Tibial nerve (tissue), 4 donors: ENCODE results near the gene GULP1. TPM values are rescaled to one million over a fixed set of nuclear protein-coding genes. Genes with fewer than 3 reads are reported as not detected.
"Not testable (repeated sequence)": the region's sequence is repeated elsewhere in the genome, so short reads cannot be mapped to it uniquely, and the experiment has no call there.

Source experiments
- DNase-seq, 2 donors: peaks; one replicate each; pipeline ENCODE4 v3.0.0-alpha.2; 2019; ENCODE audit warnings: low spot score in 2 of 2
- H3K27ac ChIP-seq, 4 donors: fragments of 200-600 bp; sonication (generic) in 3 of 4; one replicate each; pipeline ENCODE4 v1.5.1; 2017 to 2019; ENCODE audit warnings: mild to moderate bottlenecking in 1 of 4
- H3K27me3 ChIP-seq, 2 donors: fragments of 200-600 bp; sonication (generic) in 1 of 2; one replicate each; pipeline versions ENCODE4 v1.5.1 to v1.6.0; 2017 to 2019
- H3K36me3 ChIP-seq, 3 donors: fragments of 200-600 bp; sonication (generic); one replicate each; pipeline ENCODE4 v1.5.1; 2018 to 2019
- H3K4me1 ChIP-seq, 4 donors: fragments of 200-600 bp; sonication (generic) in 3 of 4; one replicate each; pipeline ENCODE4 v1.5.1; 2017 to 2019
- H3K4me3 ChIP-seq, 4 donors: fragments of 200-600 bp; sonication (generic) in 3 of 4; one replicate each; pipeline ENCODE4 v1.5.1; 2017 to 2019; ENCODE audit warnings: mild to moderate bottlenecking in 1 of 4, moderate library complexity in 1 of 4
- H3K9me3 ChIP-seq, 4 donors: fragments of 200-600 bp; sonication (generic) in 3 of 4; one replicate each; pipeline ENCODE4 v1.5.1; 2017 to 2019
- EP300 ChIP-seq, 2 donors: sonication (generic); formaldehyde crosslinking; IDR thresholded peaks; one replicate each; pipeline ENCODE4 v1.6.1; 2017; ENCODE audit warnings: antibody characterized with exemption in 2 of 2, mild to moderate bottlenecking in 1 of 2
- POLR2A ChIP-seq, 2 donors: fragments of 450-650 bp; IDR thresholded peaks; one replicate each; pipeline ENCODE4 v1.6.1; 2017; ENCODE audit warnings: antibody characterized with exemption in 2 of 2, mild to moderate bottlenecking in 2 of 2, moderate library complexity in 2 of 2
- WGBS, 2 donors: methylation state at CpG; one replicate each; pipeline ENCODE4 v1.1.5; 2018; 5-methylcytosine and 5-hydroxymethylcytosine counted together
- total RNA-seq, 4 donors: library from RNA; depleted of rRNA; stranded (reverse); fragments of >200 nt; gene quantifications; one replicate each; pipeline ENCODE4 v1.1.0, GENCODE V29; 2016
- TF ChIP-seq, protein P1 (sequence below), 5 experiments: fragments of 200-600 bp in 3 of 5; fragments of 450-650 bp in 2 of 5; sonication (generic) in 3 of 5; IDR thresholded peaks; one replicate each; pipeline ENCODE4 v1.5.1; 2016 to 2019; ENCODE audit warnings: antibody characterized with exemption in 5 of 5, mild to moderate bottlenecking in 3 of 5, moderate library complexity in 2 of 5

The GULP1 gene
- total RNA-seq, 4 donors from 2014 or later = 63.4 to 89.2 (median 78.1) TPM

DNA sequence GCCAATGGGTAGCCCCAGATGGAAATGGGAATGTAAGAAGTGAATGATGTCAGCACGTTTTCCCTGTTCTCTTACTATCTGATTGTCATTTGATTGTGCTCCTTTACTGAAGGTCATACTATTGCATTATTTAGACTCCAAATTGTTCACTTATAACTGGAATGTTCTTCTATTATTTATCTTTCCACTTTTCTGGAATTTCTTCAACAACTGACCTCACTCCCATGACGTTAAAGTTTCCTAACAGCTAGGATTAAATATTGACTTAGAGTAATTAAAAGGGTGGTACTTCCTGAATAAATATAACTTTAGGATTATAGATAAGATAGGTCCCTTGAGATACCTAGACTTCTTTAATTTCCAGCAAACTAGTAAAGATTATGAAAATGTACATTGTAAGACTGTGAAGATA lies 10.9 kb upstream of the GULP1 start:
- Histone ChIP-seq H3K36me3 (no peaks in the 10 kb centered on the region), H3K27me3 (no peaks in the 10 kb centered on the region), H3K4me1 (peaks cover 0 to 13% (median 0%) of the 10 kb centered on the region in 4 donors), H3K4me3 (no peak overlapping the region), H3K9me3 (no peaks in the 10 kb centered on the region), H3K27ac (no peak overlapping the region)
- WGBS, 2 donors = 45 to 49% methylated on average over 2 of the region's 2 CpGs
- TF ChIP-seq, protein P1, sequence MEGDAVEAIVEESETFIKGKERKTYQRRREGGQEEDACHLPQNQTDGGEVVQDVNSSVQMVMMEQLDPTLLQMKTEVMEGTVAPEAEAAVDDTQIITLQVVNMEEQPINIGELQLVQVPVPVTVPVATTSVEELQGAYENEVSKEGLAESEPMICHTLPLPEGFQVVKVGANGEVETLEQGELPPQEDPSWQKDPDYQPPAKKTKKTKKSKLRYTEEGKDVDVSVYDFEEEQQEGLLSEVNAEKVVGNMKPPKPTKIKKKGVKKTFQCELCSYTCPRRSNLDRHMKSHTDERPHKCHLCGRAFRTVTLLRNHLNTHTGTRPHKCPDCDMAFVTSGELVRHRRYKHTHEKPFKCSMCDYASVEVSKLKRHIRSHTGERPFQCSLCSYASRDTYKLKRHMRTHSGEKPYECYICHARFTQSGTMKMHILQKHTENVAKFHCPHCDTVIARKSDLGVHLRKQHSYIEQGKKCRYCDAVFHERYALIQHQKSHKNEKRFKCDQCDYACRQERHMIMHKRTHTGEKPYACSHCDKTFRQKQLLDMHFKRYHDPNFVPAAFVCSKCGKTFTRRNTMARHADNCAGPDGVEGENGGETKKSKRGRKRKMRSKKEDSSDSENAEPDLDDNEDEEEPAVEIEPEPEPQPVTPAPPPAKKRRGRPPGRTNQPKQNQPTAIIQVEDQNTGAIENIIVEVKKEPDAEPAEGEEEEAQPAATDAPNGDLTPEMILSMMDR (IDR thresholded peaks at IDR 0.05) = no peak
- TF ChIP-seq EP300 (IDR thresholded peaks at IDR 0.05) (no peak), POLR2A (IDR thresholded peaks at IDR 0.05) (no peak)
- DNase-seq = no peak

DNA sequence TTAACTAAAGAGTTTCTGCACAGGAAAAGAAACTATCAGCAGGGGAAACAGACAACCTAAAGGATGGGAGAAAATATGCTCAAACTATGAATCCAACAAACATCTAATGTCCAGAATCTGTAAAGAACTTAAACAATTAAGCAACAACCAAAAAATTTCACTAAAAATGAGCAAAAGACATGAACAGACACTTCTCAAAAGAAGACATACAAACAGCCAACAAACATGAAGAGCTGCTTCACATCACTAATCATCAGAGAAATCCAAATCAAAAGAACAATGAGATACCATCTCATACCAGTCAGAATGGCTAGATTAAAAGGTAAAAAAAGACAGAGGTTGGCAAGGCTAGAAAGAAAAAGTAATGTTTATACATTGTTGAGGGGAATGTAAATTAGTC lies 8.8 kb upstream of the GULP1 start:
- H3K36me3 ChIP-seq = no peaks in the 10 kb centered on the region
- DNase-seq = no peak
- peaks cover 0 to 13% (median 0%) of the 10 kb centered on the region in 4 donors for H3K4me1 ChIP-seq
- no peaks in the 10 kb centered on the region for H3K9me3 ChIP-seq
- H3K27me3 ChIP-seq = no peaks in the 10 kb centered on the region
- TF ChIP-seq, protein P1 (IDR thresholded peaks at IDR 0.05) = no peak
- TF ChIP-seq EP300 (IDR thresholded peaks at IDR 0.05) (no peak), POLR2A (IDR thresholded peaks at IDR 0.05) (no peak)
- H3K4me3 ChIP-seq = no peak overlapping the region
- H3K27ac ChIP-seq = no peak overlapping the region

DNA sequence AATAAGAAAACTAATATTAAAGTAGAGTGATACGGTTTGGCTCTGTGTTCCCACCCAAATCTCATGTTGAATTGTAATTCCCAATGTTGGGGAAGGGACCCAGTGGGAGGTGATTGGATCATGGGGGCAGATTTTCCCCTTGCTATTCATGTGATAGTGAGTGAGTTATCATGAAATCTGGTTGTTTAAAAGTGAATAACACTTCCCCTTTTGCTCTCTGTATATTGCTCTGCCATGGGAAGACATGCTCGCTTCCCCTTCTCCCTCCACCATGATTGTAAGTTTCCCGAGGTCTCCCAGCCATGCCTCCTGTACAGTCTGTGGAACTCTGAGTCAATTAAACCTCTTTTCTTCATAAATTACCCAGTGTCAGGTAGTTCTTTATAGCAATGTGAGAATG lies 7.4 kb upstream of the GULP1 start:
- H3K9me3 ChIP-seq, H3K4me1 ChIP-seq, H3K27ac ChIP-seq, H3K27me3 ChIP-seq, DNase-seq, H3K36me3 ChIP-seq, H3K4me3 ChIP-seq: not testable (repeated sequence)
- WGBS, 2 donors = 92% methylated on average over 3 of the region's 3 CpGs

DNA sequence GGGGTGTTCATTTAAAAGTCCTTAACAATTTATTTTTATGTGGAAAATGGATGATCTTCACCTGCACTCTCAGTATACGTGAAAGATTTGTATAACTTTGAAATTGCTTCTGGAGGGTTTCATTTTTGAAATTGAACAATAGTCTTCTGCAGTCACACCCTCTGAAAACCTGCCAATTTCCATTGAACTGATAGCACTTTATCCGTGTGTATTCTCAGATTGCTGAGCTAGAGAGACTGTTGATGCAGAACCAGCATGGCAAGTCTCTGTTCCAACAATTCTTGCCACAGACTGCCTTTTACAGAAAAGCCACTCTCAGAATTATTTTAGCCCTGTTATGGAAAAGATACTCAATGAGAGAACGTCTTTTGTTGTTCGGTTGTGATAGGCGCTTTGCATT lies 6.6 kb upstream of the GULP1 start:
- no peak for DNase-seq
- Histone ChIP-seq H3K27ac (no peak overlapping the region), H3K4me1 (peaks cover 0 to under 1% (median under 1%) of the 10 kb centered on the region in 4 donors), H3K36me3 (no peaks in the 10 kb centered on the region), H3K27me3 (no peaks in the 10 kb centered on the region), H3K4me3 (no peak overlapping the region), H3K9me3 (no peaks in the 10 kb centered on the region)
- TF ChIP-seq, protein P1 (IDR thresholded peaks at IDR 0.05) = no peak
- no peak for TF ChIP-seq POLR2A (IDR thresholded peaks at IDR 0.05)
- TF ChIP-seq EP300 (IDR thresholded peaks at IDR 0.05) = no peak
- WGBS, 2 donors = 68 to 73% methylated on average over 5 of the region's 5 CpGs

DNA sequence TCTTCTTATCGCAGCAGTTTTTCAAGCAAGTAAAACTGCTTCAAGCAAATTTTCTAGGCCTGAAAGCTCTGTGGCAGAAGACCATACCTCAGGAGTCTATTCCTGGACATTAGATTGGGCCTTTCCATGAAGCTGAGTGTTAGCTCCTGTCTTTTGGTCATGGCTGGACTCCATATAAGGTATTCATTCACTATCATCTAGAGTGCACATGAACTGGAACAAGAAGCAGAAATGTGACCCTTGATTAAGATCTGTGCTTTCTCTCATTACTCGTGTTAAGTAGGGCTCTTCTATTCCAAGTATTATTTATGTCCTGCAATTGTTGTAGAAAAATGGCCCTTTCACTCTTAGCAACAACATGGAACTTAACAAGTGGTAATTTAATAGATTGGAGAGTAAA lies 5.9 kb upstream of the GULP1 start:
- H3K27me3 ChIP-seq = no peaks in the 10 kb centered on the region
- peaks cover 0 to 8% (median 4%) of the 10 kb centered on the region in 4 donors for H3K4me1 ChIP-seq
- DNase-seq = no peak
- H3K4me3 ChIP-seq = no peak overlapping the region
- H3K9me3 ChIP-seq = no peaks in the 10 kb centered on the region
- TF ChIP-seq, protein P1 (IDR thresholded peaks at IDR 0.05) = no peak
- TF ChIP-seq EP300 (IDR thresholded peaks at IDR 0.05) (no peak), POLR2A (IDR thresholded peaks at IDR 0.05) (no peak)
- 63 to 81% methylated on average over 2 of the region's 2 CpGs for WGBS, 2 donors
- no peak overlapping the region for H3K27ac ChIP-seq
- no peaks in the 10 kb centered on the region for H3K36me3 ChIP-seq

DNA sequence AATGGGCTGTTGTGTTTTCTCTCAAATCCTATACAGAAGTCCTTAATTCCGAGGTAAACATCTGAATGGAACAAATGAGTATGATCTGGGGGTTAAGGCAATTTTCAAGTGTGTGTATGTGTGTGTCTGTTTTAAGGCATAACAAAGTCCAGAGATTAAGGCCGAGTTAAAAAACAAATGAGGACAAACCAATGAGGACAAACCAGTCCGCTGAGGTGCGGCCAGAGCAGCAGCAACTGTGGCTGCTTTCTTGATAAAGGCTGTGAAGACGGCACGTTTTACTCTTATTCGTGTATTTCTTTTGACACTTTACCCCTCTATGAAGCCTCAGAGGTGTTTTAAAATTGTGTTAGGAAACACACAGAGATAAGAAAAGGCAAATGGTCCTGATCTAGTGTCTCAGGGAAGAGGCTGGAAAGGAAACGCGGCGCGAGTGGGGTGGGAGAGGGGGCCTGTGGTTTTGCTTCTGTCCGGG lies 495 bp upstream of the GULP1 start:
- peak overlapping the region; percentile 94 to 99 (median 96) for H3K27ac ChIP-seq
- WGBS, 2 donors = 5% methylated on average over 12 of the region's 12 CpGs
- peak overlapping the region; percentile 56 to 93 (median 80) for H3K4me3 ChIP-seq
- no peaks in the 10 kb centered on the region for H3K9me3 ChIP-seq
- H3K27me3 ChIP-seq = no peaks in the 10 kb centered on the region
- TF ChIP-seq, protein P1 (IDR thresholded peaks at IDR 0.05) = no peak
- TF ChIP-seq POLR2A (IDR thresholded peaks at IDR 0.05) = peak in 1 of 2 donors; percentile 32
- H3K4me1 ChIP-seq = peaks cover 3 to 30% (median 11%) of the 10 kb centered on the region in 4 donors
- DNase-seq = no peak
- H3K36me3 ChIP-seq = no peaks in the 10 kb centered on the region
